Parathyroid adenoma (tissue), 2 donors: ENCODE data around the gene TMEM271.

Experiments
- H2AFZ ChIP-seq: fragments of 300-600 bp; sonication (generic); one replicate; pipeline ENCODE4 v1.7.0; 2017; ENCODE audit warnings: antibody characterized with exemption, mild to moderate bottlenecking
- H3K27ac ChIP-seq: fragments of 300-600 bp; sonication (generic); one replicate; pipeline ENCODE4 v1.7.0; 2017
- H3K27me3 ChIP-seq: fragments of 300-600 bp; sonication (generic); one replicate; pipeline ENCODE4 v1.7.0; 2017; ENCODE audit warnings: low read length; ENCODE audit not compliant: control insufficient read depth, insufficient read depth
- H3K36me3 ChIP-seq: fragments of 300-600 bp; sonication (generic); one replicate; pipeline ENCODE4 v1.7.0; 2017; ENCODE audit warnings: low read length; ENCODE audit not compliant: control insufficient read depth, insufficient read depth
- H3K4me1 ChIP-seq: fragments of 300-600 bp; sonication (generic); one replicate; pipeline ENCODE4 v1.7.0; 2017; ENCODE audit warnings: control low read depth
- H3K4me2 ChIP-seq: fragments of 300-600 bp; sonication (generic); one replicate; pipeline ENCODE4 v1.7.0; 2017; ENCODE audit warnings: low read length
- H3K4me3 ChIP-seq: fragments of 300-600 bp; sonication (generic); one replicate; pipeline ENCODE4 v1.7.0; 2017; ENCODE audit warnings: low read depth, low read length
- H3K79me2 ChIP-seq: fragments of 300-600 bp; sonication (generic); one replicate; pipeline ENCODE4 v1.7.0; 2017; ENCODE audit warnings: control low read depth
- H3K9ac ChIP-seq: fragments of 300-600 bp; sonication (generic); one replicate; pipeline ENCODE4 v1.7.0; 2017; ENCODE audit warnings: mild to moderate bottlenecking
- H3K9me3 ChIP-seq: fragments of 300-600 bp; sonication (generic); one replicate; pipeline ENCODE4 v1.7.0; 2017; ENCODE audit warnings: low read length; ENCODE audit not compliant: control insufficient read depth
- CTCF ChIP-seq: fragments of 300-600 bp; sonication (generic); IDR thresholded peaks from one replicate; pipeline ENCODE4 v1.7.0; 2017; ENCODE audit warnings: antibody characterized with exemption, mild to moderate bottlenecking
- donor health status: primary hyperparathyroidism.

The TMEM271 gene

GRCh38 chr4:535924-536281, 40.2 kb downstream of the TMEM271 start:
- H3K4me1 ChIP-seq = no peaks in the 10 kb centered on the region
- H3K9me3 ChIP-seq = no peaks in the 10 kb centered on the region
- no peaks in the 10 kb centered on the region for H3K27me3 ChIP-seq
- TF ChIP-seq CTCF = no peak
- no peak overlapping the region for H3K4me3 ChIP-seq
- no peak overlapping the region for H3K9ac ChIP-seq
- H2AFZ ChIP-seq = no peak overlapping the region
- no peak overlapping the region for H3K27ac ChIP-seq
- H3K79me2 ChIP-seq = no peaks in the 10 kb centered on the region
- no peaks in the 10 kb centered on the region for H3K36me3 ChIP-seq
- H3K4me2 ChIP-seq = no peak overlapping the region

DNA sequence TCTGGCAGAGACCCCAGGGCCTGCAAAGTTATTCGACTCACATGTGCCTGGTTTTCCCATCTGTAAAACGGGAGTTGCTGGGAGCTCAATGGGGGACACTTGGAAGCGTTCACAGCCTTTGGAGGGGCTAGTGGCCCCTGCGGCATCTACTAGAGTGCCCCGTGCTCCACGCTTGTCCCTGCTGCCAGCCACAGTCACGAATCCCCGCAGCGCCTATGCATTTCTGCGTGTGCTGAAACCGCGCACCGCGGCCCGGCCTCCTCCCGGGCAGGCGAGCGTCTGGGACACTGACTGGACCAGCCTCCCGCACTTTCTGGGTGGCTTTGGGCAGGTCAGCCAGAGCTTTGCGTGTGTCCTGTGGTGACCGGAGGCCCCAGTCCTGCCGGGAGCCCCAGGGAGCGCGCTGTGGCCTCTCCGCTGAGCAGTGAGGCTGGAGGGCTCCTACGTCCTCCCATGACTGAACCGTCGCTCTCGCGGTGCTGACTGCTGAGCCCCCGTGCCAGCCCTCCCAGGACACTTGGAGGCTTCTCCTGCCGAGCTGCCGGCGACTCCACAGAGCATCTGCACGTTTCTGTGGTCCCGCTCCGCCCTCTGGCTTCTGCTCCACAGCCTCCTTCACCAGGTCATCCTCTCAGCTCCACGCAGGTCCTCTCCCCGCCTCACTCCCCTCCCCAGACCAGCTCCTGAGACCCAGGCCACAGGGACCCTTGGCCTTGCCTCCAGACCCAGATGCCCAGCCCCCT, 40.7 kb downstream of the TMEM271 start:
- H3K9me3 ChIP-seq = no peaks in the 10 kb centered on the region
- H3K36me3 ChIP-seq = no peaks in the 10 kb centered on the region
- no peak overlapping the region for H3K4me3 ChIP-seq
- H3K79me2 ChIP-seq = no peaks in the 10 kb centered on the region
- TF ChIP-seq CTCF = no peak
- H3K9ac ChIP-seq = no peak overlapping the region
- H3K27ac ChIP-seq = no peak overlapping the region
- H3K4me2 ChIP-seq = no peak overlapping the region
- no peaks in the 10 kb centered on the region for H3K4me1 ChIP-seq
- H3K27me3 ChIP-seq = no peaks in the 10 kb centered on the region
- no peak overlapping the region for H2AFZ ChIP-seq

DNA sequence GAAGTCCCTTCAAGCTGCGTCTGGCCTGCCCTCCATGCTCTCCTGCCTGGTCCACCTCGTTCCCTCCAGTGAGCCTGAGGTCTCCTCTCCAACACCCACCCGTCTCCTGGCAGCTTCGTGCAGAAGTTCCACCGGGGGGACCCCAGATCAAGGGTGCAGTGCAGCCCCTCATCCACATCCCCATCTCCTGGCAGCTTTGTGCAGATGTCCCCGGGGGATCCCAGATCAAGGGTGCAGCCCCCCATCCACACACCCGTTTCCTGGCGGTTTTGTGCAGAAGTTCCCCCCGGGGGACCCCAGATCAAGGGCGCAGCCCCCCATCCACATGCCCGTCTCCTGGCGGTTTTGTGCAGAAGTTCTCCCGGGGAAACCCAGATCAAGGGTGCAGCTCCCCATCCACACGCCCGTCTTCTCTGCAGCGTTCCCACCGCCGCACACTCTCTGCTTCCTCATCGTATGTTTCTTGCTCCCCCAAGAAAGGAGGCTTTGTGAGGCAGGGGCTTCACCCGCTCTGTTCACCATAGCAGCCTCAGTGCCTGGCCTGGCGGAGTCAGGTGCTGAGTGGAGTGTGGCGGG, 41.4 kb downstream of the TMEM271 start:
- H3K27me3 ChIP-seq = no peaks in the 10 kb centered on the region
- H3K9ac ChIP-seq = no peak overlapping the region
- no peaks in the 10 kb centered on the region for H3K36me3 ChIP-seq
- no peak overlapping the region for H3K4me3 ChIP-seq
- H3K9me3 ChIP-seq = no peaks in the 10 kb centered on the region
- H3K79me2 ChIP-seq = no peaks in the 10 kb centered on the region
- no peak overlapping the region for H3K4me2 ChIP-seq
- no peak overlapping the region for H2AFZ ChIP-seq
- H3K27ac ChIP-seq = no peak overlapping the region
- H3K4me1 ChIP-seq = no peaks in the 10 kb centered on the region
- no peak for TF ChIP-seq CTCF

- no peaks in the 10 kb centered on the region for H3K36me3 ChIP-seq
Measured at GRCh38 chr4:534101-534575, 42.0 kb downstream of the TMEM271 start.

More at GRCh38 chr4:534101-534575, 42.0 kb downstream of the TMEM271 start:
- no peak for TF ChIP-seq CTCF
- Histone ChIP-seq H3K4me1 (no peaks in the 10 kb centered on the region), H3K79me2 (no peaks in the 10 kb centered on the region), H3K27me3 (no peaks in the 10 kb centered on the region), H3K9ac (no peak overlapping the region), H3K4me3 (no peak overlapping the region), H2AFZ (no peak overlapping the region), H3K4me2 (no peak overlapping the region), H3K27ac (no peak overlapping the region), H3K9me3 (no peaks in the 10 kb centered on the region)
